NCI-H1694 (cell line): ENCODE measurements around the gene KLF12.

Experiments used
- DNase-seq: peaks from one replicate; lab custom pipeline; 2025; lab: John Stamatoyannopoulos, UW

Gene KLF12

DNA sequence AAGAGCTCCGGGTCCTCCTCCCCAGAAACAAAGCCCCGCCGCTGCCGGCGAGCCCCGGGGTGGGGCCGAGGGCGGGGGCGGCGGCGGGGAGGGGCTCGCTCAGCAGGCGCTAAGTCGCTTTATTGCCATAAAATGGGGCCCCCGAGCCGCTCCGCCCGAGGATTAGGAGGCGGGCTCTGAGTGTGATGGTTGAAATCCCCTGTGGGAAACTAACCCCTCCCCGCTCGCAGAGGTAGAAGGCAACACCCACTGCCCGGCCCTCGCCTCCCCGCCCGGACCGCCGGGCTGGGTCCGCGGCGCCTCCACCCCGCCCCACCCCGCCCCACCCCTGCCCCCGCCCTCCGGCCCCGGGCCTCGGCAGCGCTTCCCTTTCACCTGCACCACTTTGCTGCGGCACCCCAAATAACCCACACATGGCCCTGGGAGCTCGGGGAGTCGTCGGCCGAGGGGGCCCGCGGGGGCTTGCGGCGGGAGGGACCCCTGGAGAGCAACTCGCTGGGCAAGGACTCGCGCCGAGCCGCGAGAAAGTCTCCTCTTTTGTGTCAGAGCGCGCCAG lies at the start of gene KLF12:
TSS of gene KLF12 (minus strand) at position 184 of the 556 bp plus-strand sequence.
- DNase-seq = peak; percentile 96

DNA sequence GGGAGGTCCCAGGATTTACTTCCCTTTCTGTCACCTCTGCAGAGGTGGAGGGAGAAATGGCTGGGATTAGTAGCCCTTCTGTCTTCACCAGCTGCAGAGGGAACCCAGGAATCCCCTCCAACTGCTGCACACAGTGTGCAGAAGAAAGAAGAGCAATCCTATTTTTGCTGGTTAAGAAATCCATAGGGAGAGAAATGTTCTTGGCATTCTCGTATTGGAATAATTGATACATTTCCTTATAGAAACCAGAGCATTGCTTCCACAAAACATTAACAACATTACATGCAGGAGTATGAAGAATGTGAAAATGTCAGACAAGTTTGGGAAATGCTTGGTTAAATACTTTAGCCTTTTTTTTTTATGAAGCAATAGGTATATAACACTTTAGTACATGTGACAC lies 48.3 kb upstream of the KLF12 start:
- DNase-seq = no peak

DNA sequence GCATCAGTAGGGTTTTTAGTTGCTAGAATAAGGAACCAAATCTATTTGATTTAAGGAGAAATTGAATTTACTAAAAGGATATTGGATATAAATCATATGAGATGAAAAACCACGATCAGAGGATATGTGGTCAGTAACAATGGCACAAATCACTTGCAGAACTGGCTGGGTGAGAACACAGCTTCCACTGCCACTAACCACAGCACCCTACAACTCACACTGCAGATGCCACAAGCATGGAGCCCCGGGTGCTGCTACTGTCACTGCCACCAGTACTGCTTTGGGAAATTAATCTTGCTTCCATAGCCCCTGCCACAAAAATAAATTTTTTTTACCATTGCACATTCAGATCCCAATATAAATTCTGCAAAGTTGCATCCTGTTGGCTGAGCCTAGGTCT lies 40.6 kb upstream of the KLF12 start:
- DNase-seq = no peak

DNA sequence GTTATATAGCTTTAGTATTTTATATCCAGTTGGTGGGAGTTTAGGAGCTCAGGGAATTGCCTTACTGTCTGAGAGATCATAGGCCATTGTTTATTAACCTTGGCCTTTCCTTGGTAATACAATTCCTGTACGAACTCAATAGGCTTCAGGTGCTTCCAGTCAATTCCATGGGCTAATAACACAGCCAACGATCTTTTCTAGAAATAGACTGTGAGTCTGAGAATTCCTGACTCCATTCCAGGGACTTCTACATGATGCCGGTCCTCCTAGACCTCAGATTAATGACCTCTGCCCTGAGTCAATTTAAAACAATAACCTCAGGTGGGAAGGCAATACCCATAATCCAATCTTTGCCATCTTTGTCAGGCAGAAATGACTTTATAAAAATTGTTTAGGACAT lies 39.6 kb upstream of the KLF12 start:
- DNase-seq = no peak

DNA sequence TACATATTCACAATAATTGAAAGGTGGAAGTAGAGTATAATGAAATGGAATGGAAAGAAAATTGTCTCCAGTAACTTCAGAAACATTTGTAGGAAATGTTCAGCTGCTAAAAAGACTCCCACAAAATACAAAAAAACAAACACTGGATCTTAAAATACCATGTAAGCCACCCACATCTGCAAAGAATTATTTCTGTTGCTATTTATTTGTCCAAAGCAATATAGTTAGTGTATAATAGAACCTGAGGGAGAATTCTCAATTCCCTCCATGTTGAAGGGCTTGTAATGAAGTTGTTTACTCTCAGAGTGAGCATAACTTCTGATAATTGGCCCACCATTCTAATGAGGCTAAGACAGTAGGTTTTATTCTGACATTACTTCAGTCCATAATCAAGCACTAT lies 37.4 kb upstream of the KLF12 start:
- no peak for DNase-seq

DNA sequence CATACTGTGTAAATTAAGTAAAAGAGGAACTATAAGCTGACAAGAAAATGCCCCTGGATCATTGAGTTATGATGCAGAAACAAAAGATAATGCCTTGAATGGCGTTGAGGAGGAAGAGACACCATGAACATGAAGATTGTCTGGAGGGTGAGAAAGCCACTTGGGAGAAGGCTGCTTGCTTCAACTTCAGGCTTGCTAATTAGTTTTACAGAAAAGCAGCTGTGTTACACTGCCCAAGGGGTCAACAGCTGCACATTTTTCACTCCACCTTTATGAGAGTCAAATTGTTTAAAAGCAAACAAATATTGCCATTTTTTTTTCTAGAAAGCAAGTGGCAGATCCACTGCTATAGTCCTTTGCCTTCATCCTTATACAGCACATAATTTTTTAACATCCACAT lies 35.5 kb upstream of the KLF12 start:
- DNase-seq = no peak

DNA sequence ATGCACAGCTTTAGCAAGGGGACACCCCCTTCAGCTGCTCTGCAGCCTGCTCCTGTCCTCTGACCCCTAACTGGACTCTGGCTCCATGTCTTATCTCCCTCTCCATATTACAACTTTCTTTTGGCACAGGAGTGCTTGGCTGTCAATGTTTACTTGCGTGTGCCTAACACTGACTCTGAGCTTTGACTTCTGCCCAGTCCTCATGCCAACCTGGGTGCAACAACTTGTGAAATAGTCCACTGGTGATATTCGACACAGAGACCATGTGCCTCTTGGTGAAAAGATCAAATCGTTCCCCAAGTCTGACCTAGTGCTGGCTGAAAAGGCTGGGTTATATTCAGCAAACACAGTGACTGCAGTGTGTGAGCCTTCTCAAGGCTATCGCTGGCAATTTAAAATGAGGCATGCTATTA lies 34.1 kb upstream of the KLF12 start:
- DNase-seq = no peak

DNA sequence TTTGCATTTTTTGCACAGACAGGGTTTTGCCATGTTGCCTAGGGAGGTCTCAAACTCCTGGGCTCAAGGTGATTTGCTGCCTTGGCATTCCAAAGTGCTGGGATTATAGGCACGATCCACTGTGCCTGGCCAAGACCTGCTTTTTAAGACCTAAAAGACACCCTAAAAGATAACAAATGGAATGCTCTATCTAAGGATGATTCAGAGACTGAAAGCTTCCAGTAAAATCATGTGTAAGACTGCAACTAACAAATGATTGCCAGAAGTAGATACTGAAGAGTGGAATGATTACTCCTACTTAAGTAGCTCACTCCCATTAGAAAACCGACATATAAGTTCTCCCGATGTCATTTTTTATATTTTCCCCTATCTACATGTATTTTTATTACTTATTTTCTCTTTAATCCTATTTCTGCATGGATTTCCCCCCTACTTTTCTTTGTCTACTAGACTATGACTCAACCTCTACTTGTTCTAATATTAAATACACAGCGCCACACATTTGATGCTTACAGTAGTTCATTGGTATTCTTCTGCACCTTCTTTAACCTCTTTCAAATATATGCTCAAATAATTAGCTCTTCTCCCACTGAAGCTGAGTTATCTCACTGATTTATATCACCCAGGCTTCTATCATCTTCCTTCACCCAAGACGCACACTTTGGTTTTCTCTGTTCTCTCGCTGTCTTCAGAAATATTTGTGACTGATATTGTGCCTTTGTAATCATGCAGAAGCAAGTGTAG lies 32.2 kb upstream of the KLF12 start:
- no peak for DNase-seq

DNA sequence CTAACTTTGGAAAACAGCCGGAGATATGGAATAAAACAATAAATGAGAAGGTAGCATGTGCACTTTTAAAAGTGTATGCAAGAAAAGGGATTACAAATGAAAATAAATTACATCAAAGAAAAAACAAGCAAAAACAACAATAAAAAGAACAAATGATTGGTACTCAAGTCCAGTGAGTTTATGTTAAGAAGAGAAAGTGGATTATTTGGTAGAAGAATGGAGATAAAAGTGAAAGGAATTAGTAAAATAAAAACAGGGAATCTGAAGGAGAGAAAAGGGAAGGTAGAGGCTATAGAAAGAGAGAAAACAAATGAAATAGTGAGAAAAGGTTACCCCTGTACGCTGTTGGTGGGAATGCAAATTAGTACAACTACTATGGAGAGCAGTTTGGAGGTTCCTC lies 28.6 kb upstream of the KLF12 start:
- DNase-seq = no peak

DNA sequence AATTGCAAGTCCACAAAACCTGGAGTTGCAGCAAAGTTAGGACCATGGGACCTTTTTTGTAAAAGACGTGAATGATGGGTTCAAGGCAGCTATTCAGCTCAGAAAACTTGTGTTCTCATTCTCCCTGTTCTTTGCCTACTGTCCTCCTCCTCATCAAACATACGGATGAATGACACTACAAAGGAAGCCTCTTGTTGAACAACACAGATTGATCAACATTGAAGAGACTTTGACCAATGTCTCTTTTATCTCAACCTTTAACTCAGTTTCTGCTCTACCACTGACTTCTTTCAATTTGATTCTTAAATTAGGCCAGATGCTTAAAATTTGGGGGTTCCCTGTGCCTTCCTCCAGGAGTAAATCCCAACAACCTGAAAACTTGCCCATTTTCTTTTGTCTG lies 27.9 kb upstream of the KLF12 start:
- DNase-seq = no peak

DNA sequence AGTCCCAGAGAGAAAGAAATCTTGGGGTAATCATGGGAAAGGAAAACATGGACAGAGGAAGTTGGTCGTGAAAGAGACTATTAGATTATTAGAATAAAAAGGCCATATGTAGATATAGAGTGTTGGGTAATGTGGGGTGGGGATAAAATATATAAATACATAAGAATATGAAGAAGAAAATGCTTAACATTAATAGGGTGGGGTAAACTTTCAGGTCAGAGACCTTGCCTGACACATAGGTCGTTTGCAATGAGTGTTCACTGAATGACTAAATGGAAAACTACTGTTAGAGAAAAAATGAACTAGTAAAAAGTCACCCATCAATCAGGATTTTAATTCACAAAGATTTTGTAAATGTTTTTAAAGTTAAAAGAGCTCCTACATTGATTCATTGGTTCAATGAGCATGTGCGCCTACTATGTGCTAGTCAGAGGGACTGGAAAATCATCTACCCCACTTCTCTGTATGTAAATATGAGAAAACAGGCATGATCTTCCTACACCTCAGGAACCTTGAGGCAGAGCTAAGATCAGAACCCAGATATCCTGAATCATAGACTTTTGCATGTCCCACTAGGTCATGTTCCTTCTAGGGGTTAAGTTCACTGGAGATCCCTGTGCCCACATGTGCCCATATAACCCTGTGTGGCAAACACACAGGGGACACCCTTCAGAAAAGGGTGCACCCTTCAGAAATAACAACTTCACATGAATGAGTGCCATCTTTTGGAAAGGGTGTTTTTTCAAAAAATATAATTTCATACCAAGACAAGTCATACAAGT lies 24.6 kb upstream of the KLF12 start:
- DNase-seq = no peak

DNA sequence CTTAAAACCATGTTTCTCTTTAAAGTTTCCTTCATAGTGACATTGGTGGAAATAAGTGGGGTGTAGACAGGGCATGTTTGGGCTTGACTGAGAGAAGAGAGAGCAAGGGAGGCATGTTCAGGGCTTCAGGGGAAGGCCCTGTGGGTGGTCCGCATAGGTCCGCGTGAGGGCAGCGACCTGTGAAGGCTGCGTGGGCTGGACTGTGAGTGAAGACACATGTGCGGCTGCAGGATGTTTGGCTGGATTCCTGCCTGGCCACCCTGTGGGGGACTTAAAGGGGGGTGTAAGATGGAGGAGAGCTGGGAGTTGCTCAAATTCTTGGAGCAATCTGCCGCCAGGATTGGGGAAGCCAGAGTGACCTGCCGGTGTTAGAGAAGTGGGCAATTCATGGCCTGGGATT lies 23.8 kb upstream of the KLF12 start:
- DNase-seq = no peak

DNA sequence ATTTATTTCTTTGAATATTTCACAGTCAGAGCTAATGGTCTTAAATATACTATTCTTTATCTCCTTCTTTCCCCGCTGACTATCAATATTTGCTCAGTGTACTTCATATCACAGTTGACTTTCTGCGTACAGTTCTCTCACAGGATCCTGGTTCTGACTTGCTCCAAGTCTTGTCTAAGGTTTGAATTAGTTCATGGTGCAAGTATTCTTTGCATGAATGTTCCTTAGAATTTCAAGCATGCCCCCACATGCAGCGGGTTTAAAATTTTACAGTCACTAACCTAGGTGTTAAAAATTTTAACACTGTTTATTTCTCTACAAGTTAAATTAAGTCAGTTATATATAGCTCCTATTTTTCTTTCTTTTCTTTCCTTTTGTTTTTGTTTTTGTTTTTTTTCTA lies 20.8 kb upstream of the KLF12 start:
- DNase-seq = no peak

DNA sequence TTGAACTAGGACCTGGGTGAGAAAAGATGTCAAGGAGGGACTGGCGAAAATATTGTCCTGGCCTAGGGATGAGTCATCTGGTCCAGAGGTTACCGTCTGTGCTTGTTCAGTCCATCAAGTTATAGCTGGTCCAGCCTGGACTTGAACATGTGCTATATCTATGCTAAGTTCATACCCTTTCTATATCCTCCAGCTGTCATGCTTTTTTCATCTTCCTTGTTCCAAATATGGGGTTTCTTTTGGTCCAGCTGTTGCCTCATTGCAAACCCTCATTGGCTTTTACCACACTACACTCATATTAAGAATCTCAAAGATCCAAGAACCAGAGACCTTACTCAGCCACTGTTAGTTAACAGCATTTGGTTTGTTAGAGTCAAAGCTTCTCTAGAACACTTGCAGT lies 19.1 kb upstream of the KLF12 start:
- no peak for DNase-seq

DNA sequence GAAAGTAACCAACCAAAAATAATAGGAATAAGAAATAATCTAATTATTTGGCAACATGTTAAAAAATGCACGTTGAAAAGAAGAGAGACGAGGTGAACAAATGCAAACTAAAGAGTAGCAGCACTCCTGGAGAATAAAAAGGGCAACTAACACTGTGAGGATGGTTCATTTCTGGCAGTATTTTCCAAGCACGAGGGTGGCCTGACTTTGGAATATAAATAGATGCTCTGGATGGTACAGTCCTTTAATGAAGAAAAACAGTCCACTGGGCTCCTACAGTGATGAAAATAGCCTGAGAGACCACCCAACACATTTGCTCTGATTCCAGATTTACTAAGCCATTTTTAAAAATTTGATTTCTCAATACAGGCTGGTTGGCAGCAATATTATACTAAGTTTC lies 17.7 kb upstream of the KLF12 start:
- DNase-seq = no peak

DNA sequence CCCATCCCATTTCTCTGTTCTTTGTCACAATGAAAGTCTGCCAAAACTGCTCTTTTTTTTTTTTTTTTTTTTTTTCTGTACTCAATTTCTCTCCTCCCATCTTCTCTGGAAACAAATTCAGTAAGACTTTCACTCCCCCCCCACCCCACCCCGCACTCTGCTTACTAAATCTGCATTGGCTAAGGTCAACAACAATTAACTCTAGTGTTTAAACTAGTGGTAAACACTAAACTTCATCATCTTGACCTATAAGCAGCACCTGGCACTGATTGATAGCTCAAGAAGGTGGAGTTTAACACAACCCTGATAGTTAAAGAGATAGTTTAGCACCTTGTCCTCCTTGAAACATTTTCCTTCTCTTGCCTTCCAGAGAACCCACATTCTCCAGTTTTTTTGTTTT lies 14.1 kb upstream of the KLF12 start:
- DNase-seq = no peak

DNA sequence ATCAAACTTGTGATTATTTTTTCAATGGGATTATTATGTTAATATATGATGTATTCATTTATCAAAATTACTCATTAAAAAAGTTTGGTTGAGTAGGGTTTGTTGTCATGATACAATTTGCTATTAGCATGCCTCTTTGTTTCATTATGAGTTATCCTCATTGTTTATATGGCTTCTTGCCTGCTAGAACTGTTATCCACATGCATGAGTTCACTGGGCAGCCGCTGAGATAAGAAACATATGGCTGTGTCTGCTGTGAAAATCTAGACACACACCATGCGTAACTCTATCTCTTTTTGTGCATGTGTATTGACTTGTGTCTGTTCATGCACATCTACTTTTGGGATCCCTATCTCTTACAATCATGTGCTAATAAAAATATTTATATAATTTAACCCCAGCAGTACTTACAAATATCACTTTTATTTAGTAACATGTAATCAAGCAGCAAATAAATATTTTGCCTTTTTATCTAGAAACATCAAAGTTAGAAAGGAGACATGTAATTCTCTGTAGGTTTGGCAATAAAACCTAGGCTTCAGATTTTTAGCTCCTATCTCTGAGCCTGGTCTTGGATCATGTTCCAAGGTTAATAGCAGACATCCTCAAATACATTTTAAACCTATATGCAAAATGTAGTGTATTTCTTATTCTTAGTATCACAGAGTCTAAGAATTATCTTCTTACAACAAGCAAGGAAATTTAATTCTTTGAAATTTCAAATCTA lies 11.2 kb upstream of the KLF12 start:
- DNase-seq = peak; percentile 91

DNA sequence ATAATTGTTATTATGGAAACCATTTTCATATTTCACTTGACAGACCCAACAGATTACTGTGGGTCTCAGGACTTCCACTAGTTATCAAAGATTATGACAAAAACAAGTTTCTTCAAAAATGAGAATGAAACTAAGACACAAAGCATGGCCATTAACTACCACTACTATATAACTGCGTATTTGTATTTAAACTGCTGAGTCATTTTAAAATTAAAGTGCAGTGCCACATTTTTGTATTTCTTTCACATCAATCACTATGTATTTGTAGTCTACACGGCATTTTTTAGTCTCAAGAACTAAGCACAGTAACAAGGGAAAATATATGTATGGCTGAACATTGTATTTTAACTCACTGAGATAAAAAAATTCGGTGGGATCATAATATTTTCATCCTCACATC lies 10.1 kb upstream of the KLF12 start:
- DNase-seq = no peak

DNA sequence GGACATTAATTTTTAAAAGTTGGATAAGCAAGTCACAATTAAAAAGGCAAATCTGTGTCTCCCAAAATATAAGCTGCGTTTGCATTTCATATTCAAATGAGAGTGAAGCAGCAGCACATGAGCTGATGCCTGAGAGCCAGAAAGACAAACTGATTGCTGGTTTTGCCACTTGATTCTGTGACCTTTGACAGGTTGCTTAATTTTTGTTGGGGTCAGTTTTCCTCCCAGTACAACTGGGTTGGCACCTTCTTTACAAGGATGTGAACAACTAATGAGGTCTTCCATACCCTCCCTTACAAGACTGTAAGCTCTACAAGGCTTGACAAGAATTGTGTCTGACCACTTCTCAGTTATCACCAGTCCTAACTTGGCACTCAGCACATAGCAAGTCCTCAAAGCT lies 8.1 kb upstream of the KLF12 start:
- DNase-seq = no peak

DNA sequence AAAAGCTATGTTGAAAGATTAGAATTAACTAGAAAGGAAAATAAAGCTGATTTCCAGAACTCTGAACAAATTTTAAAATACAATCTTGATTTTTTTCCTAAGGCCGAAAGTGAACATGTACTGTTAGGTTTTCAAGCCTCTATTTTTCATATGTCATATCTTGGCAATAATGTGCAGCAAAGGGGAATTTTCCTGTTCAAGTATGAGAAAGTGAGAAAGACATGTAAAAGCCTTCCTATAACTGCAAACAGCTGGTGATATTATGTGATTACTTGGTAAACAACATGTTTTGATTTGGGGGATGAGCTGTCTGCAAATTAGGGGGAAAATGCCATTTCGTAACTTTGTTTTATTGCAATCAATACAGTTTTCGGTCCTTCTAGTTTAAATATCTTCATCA lies 4.0 kb upstream of the KLF12 start:
- DNase-seq = no peak

DNA sequence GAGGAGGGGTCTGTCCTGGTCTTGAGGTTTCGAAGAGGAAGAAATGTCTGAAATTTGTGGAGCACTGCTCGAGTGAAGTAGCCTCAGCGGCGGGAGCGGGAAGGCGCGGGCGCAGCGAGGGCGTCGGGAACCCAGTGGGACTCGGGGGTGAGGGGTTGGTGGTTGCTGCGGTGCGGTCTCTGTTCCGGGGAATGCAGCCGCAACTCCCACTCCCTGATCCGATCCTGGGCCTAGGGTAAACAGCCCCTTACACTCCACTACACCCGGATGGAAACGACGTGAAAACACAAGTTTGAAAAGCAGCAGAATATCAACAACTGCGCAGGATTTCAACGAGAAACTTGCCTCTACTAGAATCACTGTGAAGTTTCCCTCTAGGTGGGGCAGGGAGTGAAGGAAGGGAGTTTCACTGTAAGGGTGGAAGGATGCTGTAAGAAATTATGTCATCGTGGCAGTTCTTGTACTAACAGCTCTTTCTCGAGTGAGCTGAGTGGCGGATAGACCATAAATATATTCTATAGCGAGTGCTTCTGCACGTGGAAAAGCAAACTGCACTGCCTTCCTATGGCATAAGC lies 2.0 kb upstream of the KLF12 start:
- no peak for DNase-seq

DNA sequence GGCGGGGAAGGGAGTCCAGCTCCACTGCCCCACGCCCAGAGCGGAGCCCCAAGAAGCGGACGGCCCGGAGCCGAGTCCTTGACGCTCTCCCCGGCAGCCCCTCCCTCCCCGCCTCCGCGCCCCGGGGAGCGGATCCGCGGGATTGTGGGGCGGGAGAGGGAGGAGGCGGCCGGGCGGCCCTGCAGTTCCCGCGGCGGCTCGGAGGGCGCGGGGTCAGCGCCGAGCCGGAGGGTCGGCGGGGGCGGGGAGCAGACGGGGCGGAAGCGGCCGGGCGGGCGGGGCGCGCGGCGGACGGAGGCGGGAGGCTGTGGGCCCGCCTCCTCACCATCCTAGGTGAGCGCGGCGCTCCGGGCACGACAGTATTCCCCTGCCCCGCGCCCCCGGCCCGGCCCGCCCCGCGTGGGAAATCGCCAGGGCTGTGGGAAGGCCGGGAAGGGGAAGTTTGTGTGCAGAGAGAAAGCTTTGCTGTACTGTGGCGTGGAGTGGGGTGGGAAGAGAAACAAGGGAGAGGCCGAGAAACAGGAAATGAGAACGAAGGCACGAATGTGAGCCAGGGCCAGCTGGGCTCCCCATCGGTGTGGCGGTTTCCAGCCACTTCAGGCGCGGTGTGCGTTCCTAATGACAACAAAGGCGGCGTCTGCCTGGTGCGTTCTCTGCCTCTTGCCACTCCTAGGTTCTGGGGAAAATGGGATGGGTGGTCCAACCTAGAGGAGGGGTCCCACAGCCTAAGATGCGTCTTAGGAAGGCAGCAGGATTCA lies 1.3 kb upstream of the KLF12 start:
- no peak for DNase-seq
